ENCODE results near the gene SYT7. TPM values are rescaled to one million over a fixed set of nuclear protein-coding genes. Genes with fewer than 3 reads are reported as not detected.

Gene SYT7
- total RNA-seq, 4 donors from 2014 or later: 1.3 to 4.2 (median 1.8) TPM

DNA sequence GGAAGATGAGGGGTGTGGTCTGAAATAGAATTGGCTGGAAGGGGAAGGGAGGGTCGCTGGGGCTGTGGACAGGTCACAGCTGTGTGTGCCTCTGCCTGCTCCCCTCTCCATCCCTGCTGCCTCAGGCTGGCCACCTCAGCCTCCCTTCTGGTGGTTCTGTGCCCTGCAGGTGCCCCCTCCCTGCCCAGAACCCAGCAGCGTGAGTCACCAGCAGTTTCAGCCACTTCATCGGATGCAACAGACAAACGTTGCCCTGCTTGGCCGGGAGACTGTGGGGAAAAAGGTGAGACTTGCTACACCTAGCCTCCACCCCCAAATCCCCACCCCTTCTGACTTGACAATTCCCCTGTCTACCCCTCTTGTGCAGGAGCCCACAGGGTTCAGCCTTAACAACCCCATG is 94.1 kb downstream of the SYT7 start:
- Histone ChIP-seq H3K27me3 (peaks cover 0 to 11% (median 0%) of the 10 kb centered on the region in 4 donors), H3K36me3 (peaks cover 0 to 11% (median 0%) of the 10 kb centered on the region in 4 donors), H3K27ac (replicated peaks in 1 of 4) (no peak overlapping the region), H3K4me3 (no peak overlapping the region), H3K4me1 (peaks cover 28 to 35% (median 33%) of the 10 kb centered on the region in 4 donors), H3K9me3 (no peaks in the 10 kb centered on the region)
- TF ChIP-seq CTCF (IDR thresholded peaks at IDR 0.05) (no peak), POLR2A (IDR thresholded peaks at IDR 0.05; ENCODE audit: low read depth) (no peak), POLR2AphosphoS5 (IDR thresholded peaks at IDR 0.05) (no peak), EP300 (IDR thresholded peaks at IDR 0.05) (no peak)
- 68% methylated on average over 4 of the region's 5 CpGs for WGBS
- intact Hi-C loops (cut with DNase I): no loop called here
- no peak for DNase-seq (ENCODE audit: extremely low spot score)

DNA sequence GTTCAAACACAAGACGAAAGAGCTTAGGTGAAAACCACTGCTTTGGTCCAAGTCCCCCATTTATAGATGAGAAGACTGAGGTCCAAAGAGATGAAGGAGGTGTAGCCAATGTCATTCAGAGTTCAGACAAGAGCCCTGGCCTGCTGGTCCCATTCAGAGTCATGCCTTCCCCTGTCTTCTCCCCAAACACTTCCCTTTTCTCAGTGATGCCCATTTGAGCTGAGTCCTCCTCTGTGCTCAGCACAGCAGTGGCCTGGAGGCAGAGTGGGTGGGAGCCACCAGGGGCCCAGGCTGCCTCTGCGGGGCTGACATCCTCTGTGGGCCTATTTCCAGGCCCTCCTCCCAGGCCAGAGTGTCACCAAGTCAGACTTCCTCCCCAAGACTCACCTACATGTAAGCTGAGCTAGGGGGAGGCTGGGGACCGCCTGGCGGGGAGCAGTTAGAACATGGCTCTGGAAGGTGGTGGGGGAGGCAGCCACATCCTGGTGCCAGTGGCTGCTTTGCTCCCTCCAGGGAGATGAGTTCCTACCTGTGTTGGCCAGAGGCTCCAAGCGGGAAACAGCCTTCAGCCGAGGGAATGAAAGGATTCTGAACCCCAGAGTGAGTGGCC is 94.8 kb downstream of the SYT7 start:
- H3K36me3 ChIP-seq: peaks cover 0 to 11% (median 0%) of the 10 kb centered on the region in 4 donors
- H3K4me1 ChIP-seq: peaks cover 31 to 39% (median 35%) of the 10 kb centered on the region in 4 donors
- no peaks in the 10 kb centered on the region for H3K9me3 ChIP-seq
- TF ChIP-seq POLR2A (IDR thresholded peaks at IDR 0.05; ENCODE audit: low read depth) (no peak), CTCF (IDR thresholded peaks at IDR 0.05) (no peak), POLR2AphosphoS5 (IDR thresholded peaks at IDR 0.05) (no peak), EP300 (IDR thresholded peaks at IDR 0.05) (no peak)
- WGBS: 93% methylated on average over 6 of the region's 6 CpGs
- H3K27ac ChIP-seq (replicated peaks in 1 of 4): no peak overlapping the region
- no peak for DNase-seq (ENCODE audit: extremely low spot score)
- intact Hi-C loops (cut with DNase I): no loop called here
- peaks cover 0 to 14% (median 0%) of the 10 kb centered on the region in 4 donors for H3K27me3 ChIP-seq
- H3K4me3 ChIP-seq: no peak overlapping the region

GRCh38 chr11:61485080-61485479 is 95.8 kb downstream of the SYT7 start:
- Histone ChIP-seq H3K9me3 (no peaks in the 10 kb centered on the region), H3K4me1 (peaks cover 24 to 32% (median 30%) of the 10 kb centered on the region in 4 donors), H3K27ac (replicated peaks in 1 of 4) (no peak overlapping the region), H3K36me3 (peaks cover 0 to 11% (median 0%) of the 10 kb centered on the region in 4 donors), H3K4me3 (no peak overlapping the region), H3K27me3 (peaks cover 0 to 14% (median 0%) of the 10 kb centered on the region in 4 donors)
- intact Hi-C loops (cut with DNase I): no loop called here
- no peak for DNase-seq (ENCODE audit: extremely low spot score)
- WGBS: 93% methylated on average over 9 of the region's 11 CpGs
- TF ChIP-seq EP300 (IDR thresholded peaks at IDR 0.05) (no peak), POLR2AphosphoS5 (IDR thresholded peaks at IDR 0.05) (no peak), CTCF (IDR thresholded peaks at IDR 0.05) (no peak)

- TF ChIP-seq POLR2A (IDR thresholded peaks at IDR 0.05; ENCODE audit: low read depth) (no peak), POLR2AphosphoS5 (IDR thresholded peaks at IDR 0.05) (no peak), CTCF (IDR thresholded peaks at IDR 0.05) (no peak), EP300 (IDR thresholded peaks at IDR 0.05) (no peak)
- intact Hi-C loops (cut with DNase I): no loop called here
Observed at GRCh38 chr11:61484541-61484940, 96.3 kb downstream of the SYT7 start.

More at GRCh38 chr11:61484541-61484940, 96.3 kb downstream of the SYT7 start:
- Histone ChIP-seq H3K27me3 (peaks cover 0 to 14% (median 0%) of the 10 kb centered on the region in 4 donors), H3K36me3 (peaks cover 0 to 11% (median 0%) of the 10 kb centered on the region in 4 donors), H3K4me1 (peaks cover 19 to 27% (median 25%) of the 10 kb centered on the region in 4 donors), H3K4me3 (no peak overlapping the region), H3K27ac (replicated peaks in 1 of 4) (no peak overlapping the region), H3K9me3 (no peaks in the 10 kb centered on the region)
- no peak for DNase-seq (ENCODE audit: extremely low spot score)
- WGBS: 91% methylated on average over 6 of the region's 11 CpGs

Data from esophagus muscularis mucosa (tissue), 4 donors.